ENCODE measurements around the gene CLN3. TPM values are rescaled to one million over a fixed set of nuclear protein-coding genes. Genes with fewer than 3 reads are reported as not detected.
"Not testable (repeated sequence)": the region's sequence is repeated elsewhere in the genome, so short reads cannot be mapped to it uniquely, and the experiment has no call there.

Gene CLN3
- total RNA-seq, 1 experiment from 2014 or later, result 27.5 TPM

DNA sequence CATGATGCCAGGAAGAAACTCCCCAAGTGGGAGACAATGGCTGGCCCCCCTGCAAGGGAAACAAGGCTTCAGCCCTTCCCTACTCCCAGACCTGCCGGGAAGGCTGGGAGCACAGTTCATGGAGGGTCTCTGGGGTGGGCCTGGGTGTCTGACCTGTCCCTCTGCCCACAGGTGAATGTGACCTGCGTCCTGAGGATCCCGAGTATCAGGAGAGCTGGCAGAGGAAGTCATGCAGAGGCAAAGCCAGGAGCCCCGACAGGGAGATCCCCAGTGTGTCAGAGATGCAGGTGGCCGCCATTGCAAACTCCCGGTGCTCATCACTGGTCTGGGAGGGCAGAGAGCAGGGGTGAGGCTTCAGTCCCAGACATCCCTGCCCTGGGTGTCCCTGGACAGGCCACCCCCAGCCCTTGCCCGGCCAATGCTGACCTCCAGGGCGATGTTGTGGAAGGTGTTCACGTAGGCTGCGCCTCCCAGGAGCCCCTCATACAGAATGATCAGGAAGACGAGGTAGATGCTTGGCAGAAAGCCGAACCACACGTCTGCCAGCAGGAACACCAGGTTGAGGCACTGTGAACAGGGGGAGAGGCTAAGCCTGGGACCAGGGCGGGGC lies 14.5 kb downstream of the CLN3 start:
- no peak for DNase-seq
- H3K27me3 ChIP-seq, result no peaks in the 10 kb centered on the region
- H3K36me3 ChIP-seq, result peaks cover 9% of the 10 kb centered on the region

DNA sequence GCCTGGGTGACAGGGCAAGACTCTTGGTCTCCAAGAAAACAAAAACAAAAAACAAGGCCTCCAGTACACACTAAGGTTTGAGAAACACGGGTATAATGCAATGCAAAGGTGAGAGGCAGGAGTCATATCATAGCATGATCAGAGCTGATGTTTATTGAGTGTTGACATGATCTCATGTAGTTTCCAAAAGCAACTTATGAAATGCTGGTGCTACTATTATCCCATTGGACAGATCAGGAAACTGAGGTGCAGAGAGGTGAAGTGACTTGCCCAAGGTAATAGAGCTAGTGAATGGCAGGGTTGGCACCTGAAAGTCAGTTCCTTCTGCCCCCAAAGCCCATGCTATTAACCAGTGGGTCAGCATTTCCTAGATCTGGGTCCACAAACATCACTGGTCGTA lies 16.7 kb downstream of the CLN3 start:
- Histone ChIP-seq H3K4me3 (no peak overlapping the region), H3K36me3 (peaks cover 4% of the 10 kb centered on the region; the same call in 1 of the 2 replicates), H3K27me3 (no peaks in the 10 kb centered on the region), H3K9me3 (no peaks in the 10 kb centered on the region)
- no peak for DNase-seq

More for the DNA sequence above, 14.5 kb downstream of the CLN3 start:
- Histone ChIP-seq H3K9me3 (no peaks in the 10 kb centered on the region), H3K4me3 (no peak overlapping the region)

DNA sequence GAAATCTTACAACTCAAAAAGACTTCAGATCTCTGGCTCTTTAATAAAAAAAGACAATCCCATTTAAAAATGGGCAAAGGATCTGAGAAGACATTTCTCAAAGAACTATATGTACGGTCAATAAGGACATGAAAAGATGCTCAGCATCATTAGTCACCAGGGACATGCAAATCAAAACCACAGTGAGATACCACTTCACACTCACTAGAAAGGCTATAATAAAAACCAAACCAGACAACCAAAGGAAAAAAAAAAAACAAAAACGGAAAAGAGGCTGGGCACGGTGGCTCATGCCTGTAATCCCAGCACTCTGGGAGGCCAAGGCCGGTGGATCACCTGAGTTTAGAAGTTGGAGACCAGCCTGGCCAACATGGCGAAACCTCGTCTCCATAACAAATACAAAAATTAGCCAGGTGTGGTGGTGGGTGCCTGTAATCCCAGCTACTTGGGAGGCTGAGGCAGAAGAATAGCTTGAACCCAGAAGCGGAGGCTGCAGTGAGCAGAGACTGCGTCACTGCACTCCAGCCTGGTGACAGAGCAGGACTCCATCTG lies 18.1 kb downstream of the CLN3 start:
- peaks cover 4% of the 10 kb centered on the region; the same call in 1 of the 2 replicates for H3K36me3 ChIP-seq
- no peak overlapping the region for H3K4me3 ChIP-seq
- no peak for DNase-seq
- H3K9me3 ChIP-seq, result no peaks in the 10 kb centered on the region
- H3K27me3 ChIP-seq, result no peaks in the 10 kb centered on the region

DNA sequence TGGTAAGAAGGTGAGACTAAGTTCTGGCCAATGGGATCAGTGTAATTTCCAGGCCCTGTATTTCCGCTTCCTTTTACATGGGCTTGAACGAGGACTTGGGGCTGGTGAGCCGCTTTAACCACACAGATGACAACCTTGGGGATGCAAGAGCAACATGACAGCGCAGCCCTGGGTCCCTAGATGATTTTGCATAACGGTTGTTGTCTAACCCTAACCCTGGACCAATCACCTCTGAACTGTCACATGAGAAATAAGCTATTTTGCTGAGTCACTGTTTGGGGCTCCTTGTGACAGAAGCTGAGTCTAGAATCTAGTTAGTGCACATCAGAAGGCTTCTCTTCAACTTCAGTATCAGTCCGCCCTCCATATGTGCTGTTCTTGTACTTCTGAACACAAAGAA lies 44.8 kb downstream of the CLN3 start:
- H3K4me3 ChIP-seq, H3K36me3 ChIP-seq, H3K9me3 ChIP-seq, H3K27me3 ChIP-seq, DNase-seq: not testable (repeated sequence)

DNA sequence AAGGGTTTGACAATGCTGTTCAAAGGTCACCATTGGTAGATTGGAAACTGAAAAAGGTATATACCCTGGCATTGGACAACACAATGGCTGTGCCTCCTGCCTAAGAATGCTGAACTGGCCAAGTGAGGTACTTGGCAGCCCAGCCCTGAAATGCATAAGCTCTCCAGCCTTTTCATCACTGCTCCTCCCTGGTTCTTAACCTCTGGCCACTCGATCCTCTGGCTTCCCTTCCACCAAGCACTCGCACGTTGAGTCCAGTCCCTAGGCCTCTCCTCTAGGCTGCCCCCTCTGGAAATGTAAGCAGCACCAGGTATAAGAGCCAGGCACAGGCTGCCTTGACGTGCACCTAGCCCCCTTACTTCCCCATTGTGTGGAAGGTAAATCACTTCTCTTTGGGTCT lies 45.5 kb downstream of the CLN3 start:
- not testable (repeated sequence) for H3K27me3 ChIP-seq, H3K9me3 ChIP-seq, H3K4me3 ChIP-seq, H3K36me3 ChIP-seq, DNase-seq

DNA sequence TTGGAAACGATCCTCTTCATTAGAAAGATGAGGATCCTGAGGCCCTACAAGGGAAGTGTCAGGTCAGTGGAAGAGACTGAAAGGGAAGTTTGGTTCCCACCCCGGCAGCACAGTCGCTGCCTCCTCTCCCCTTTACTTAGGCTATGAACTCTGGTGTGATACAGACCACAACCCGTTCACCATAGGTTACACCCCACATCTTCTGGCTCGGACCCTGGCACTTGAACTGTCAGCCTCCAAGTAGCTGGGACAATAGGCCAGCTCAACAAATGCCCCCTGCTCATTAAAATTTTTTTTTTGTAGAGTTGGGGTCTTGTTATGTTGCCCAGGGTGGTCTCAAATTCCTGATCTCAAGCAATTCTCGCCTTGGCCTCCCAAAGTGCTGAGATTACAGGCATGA lies 47.9 kb downstream of the CLN3 start:
- not testable (repeated sequence) for H3K36me3 ChIP-seq, DNase-seq, H3K4me3 ChIP-seq, H3K9me3 ChIP-seq, H3K27me3 ChIP-seq

DNA sequence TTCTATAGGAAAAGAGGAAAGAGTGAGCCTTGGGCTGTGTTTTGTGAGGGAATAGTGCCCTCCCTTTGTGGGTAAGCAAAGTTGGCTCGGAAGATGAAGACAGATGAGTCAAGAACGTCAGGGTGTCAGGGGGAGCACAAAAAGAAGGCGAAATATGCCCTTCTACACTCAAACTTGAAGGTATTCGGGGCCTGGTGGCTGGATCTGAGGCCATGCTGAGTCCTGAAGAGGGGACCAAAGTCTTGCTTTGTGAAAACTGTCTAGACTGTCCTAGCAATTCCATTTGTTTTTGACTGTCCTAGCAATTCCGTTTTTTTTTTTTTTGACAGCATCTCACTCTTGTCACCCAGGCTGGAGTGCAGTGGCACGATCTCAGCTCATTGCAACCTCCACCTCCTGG lies 53.0 kb downstream of the CLN3 start:
- not testable (repeated sequence) for H3K36me3 ChIP-seq, DNase-seq, H3K27me3 ChIP-seq, H3K4me3 ChIP-seq, H3K9me3 ChIP-seq

DNA sequence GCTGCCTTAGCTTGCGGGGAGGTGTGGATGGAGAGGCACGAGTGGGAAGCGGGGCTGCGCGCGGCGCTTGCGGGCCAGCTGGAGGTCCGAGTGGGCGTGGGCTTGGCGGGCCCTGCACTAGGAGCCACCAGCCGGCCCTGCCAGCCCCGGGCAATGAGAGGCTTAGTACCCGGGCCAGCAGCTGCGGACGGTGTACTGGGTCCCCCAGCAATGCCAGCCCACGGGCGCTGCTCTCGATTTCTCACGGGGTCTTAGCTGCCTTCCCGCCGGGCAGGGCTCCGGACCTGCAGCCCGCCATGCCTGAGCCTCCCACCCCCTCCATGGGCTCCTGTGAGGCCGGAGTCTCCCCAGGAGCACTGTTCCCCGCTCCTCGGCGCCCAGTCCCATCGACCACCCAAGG lies 56.5 kb downstream of the CLN3 start:
- H3K36me3 ChIP-seq, result not testable (repeated sequence)

More for the DNA sequence above, 56.5 kb downstream of the CLN3 start:
- H3K9me3 ChIP-seq, DNase-seq, H3K27me3 ChIP-seq, H3K4me3 ChIP-seq: not testable (repeated sequence)

Other genes with a start within 250 kb of the CLN3 start
- gene SBK1, start 199.5 kb downstream of the CLN3 start, total RNA-seq (2014; rRNA removed; shearing (Covaris generic); ENCODE audit: low replicate concordance), result not detected in 2 replicates
- not detected in 2 replicates for gene NPIPB6, start 128.6 kb downstream of the CLN3 start, total RNA-seq (2014; rRNA removed; shearing (Covaris generic); ENCODE audit: low replicate concordance)
- gene EIF3CL, start 88.2 kb downstream of the CLN3 start, total RNA-seq (2014; rRNA removed; shearing (Covaris generic); ENCODE audit: low replicate concordance), result 243 and 291 TPM in 2 replicates
- gene NPIPB7, start 19.7 kb downstream of the CLN3 start, total RNA-seq (2014; rRNA removed; shearing (Covaris generic); ENCODE audit: low replicate concordance), result not detected in 2 replicates
- not detected in 2 replicates for gene APOBR, start 2.6 kb upstream of the CLN3 start, total RNA-seq (2014; rRNA removed; shearing (Covaris generic); ENCODE audit: low replicate concordance)
- not detected in 2 replicates for gene IL27, start 14.8 kb upstream of the CLN3 start, total RNA-seq (2014; rRNA removed; shearing (Covaris generic); ENCODE audit: low replicate concordance)
- 38.1 and 78.4 TPM in 2 replicates for gene NUPR1, start 46.9 kb upstream of the CLN3 start, total RNA-seq (2014; rRNA removed; shearing (Covaris generic); ENCODE audit: low replicate concordance)
- gene SGF29, start 61.8 kb upstream of the CLN3 start, total RNA-seq (2014; rRNA removed; shearing (Covaris generic); ENCODE audit: low replicate concordance), result 4.6 and 4.7 TPM in 2 replicates
- not detected in 2 replicates for gene SULT1A2, start 105.0 kb upstream of the CLN3 start, total RNA-seq (2014; rRNA removed; shearing (Covaris generic); ENCODE audit: low replicate concordance)
- gene SULT1A1, start 118.0 kb upstream of the CLN3 start, total RNA-seq (2014; rRNA removed; shearing (Covaris generic); ENCODE audit: low replicate concordance), result 0.12 and 2.3 TPM in 2 replicates
- not detected in 2 replicates for gene NPIPB8, start 146.0 kb upstream of the CLN3 start, total RNA-seq (2014; rRNA removed; shearing (Covaris generic); ENCODE audit: low replicate concordance)
- gene EIF3C, start 219.4 kb upstream of the CLN3 start, total RNA-seq (2014; rRNA removed; shearing (Covaris generic); ENCODE audit: low replicate concordance), result 471 and 698 TPM in 2 replicates

Data from MG63 (cell line).